Right cardiac atrium (tissue), 5 donors: ENCODE data around the gene KREMEN2. TPM values are rescaled to one million over a fixed set of nuclear protein-coding genes. Genes with fewer than 3 reads are reported as not detected.

Source experiments
- polyA plus RNA-seq: library from polyadenylated mRNA; stranded (reverse); fragments of 200-250 nt; gene quantifications from one replicate; pipeline ENCODE4 v1.2.3, GENCODE V29; 2013
- total RNA-seq, 4 donors: library from RNA; stranded (reverse); fragmentation: NEBNext Ultra II Directional; extraction: Animal tissue kit (Norgen Biotek cat#: 25700); gene quantifications; one replicate each; pipeline ENCODE4 v1.2.1, GENCODE V29; 2021
- donor health status: healthy with polysubstance abuse.
- donor health status: DM: no; HTN: yes; CAD: no.
- donor health status: DM: no; HTN: no; CAD: no.
- donor health status: DM: no; HTN: yes; CAD: no; lungs with severe emphysema.
- donor health status: DM: yes; HTN: yes; CAD: no.

The KREMEN2 gene
- total and polyA plus RNA-seq, 5 donors, result not detected

Other genes with a start within 250 kb of the KREMEN2 start
- under 1 TPM; 0.32 to 0.64 (median 0.37) TPM for gene PRSS27, start 244.1 kb upstream of the KREMEN2 start, total RNA-seq
- gene PRSS27, start 244.1 kb upstream of the KREMEN2 start, polyA plus RNA-seq, result 0.25 TPM
- gene SRRM2, start 211.6 kb upstream of the KREMEN2 start, total RNA-seq, result 100 to 1,000 TPM; 299 to 352 (median 320) TPM
- gene SRRM2, start 211.6 kb upstream of the KREMEN2 start, polyA plus RNA-seq, result 402 TPM
- gene ELOB, start 187.0 kb upstream of the KREMEN2 start, total RNA-seq, result 100 to 1,000 TPM; 235 to 320 (median 280) TPM
- gene ELOB, start 187.0 kb upstream of the KREMEN2 start, polyA plus RNA-seq, result 625 TPM
- gene PRSS33, start 176.7 kb upstream of the KREMEN2 start, total RNA-seq, result not detected
- not detected for gene PRSS33, start 176.7 kb upstream of the KREMEN2 start, polyA plus RNA-seq
- gene PRSS41, start 165.8 kb upstream of the KREMEN2 start, total RNA-seq, result not detected
- gene PRSS41, start 165.8 kb upstream of the KREMEN2 start, polyA plus RNA-seq, result not detected
- gene PRSS21, start 147.0 kb upstream of the KREMEN2 start, total RNA-seq, result not detected
- gene PRSS21, start 147.0 kb upstream of the KREMEN2 start, polyA plus RNA-seq, result not detected
- gene ZG16B, start 134.0 kb upstream of the KREMEN2 start, total RNA-seq, result under 1 TPM in 3 of 4 donors, not detected in 1; 0.35 to 0.64 (median 0.51) TPM
- gene ZG16B, start 134.0 kb upstream of the KREMEN2 start, polyA plus RNA-seq, result not detected
- gene PRSS22, start 106.1 kb upstream of the KREMEN2 start, total RNA-seq, result not detected
- gene PRSS22, start 106.1 kb upstream of the KREMEN2 start, polyA plus RNA-seq, result not detected
- 10 to 100 TPM; 26.6 to 37.2 (median 29.1) TPM for gene FLYWCH2, start 81.1 kb upstream of the KREMEN2 start, total RNA-seq
- gene FLYWCH2, start 81.1 kb upstream of the KREMEN2 start, polyA plus RNA-seq, result 44.3 TPM
- gene FLYWCH1, start 52.3 kb upstream of the KREMEN2 start, total RNA-seq, result 10 to 100 TPM; 35.8 to 43.9 (median 36.4) TPM
- 28.9 TPM for gene FLYWCH1, start 52.3 kb upstream of the KREMEN2 start, polyA plus RNA-seq
- gene PAQR4, start 5.1 kb downstream of the KREMEN2 start, total RNA-seq, result 1 to 10 TPM; 4.0 to 8.8 (median 5.5) TPM
- 10.3 TPM for gene PAQR4, start 5.1 kb downstream of the KREMEN2 start, polyA plus RNA-seq
- gene PKMYT1, start 16.2 kb downstream of the KREMEN2 start, total RNA-seq, result 1 to 10 TPM in 2 of 4 donors, not detected in 2; 1.1 to 2.1 TPM
- 2.1 TPM for gene PKMYT1, start 16.2 kb downstream of the KREMEN2 start, polyA plus RNA-seq
- under 1 TPM; 0.14 to 0.46 (median 0.25) TPM for gene CLDN9, start 48.6 kb downstream of the KREMEN2 start, total RNA-seq
- gene CLDN9, start 48.6 kb downstream of the KREMEN2 start, polyA plus RNA-seq, result 0.41 TPM
- gene CLDN6, start 53.9 kb downstream of the KREMEN2 start, total RNA-seq, result not detected
- gene CLDN6, start 53.9 kb downstream of the KREMEN2 start, polyA plus RNA-seq, result not detected
- 10 to 100 TPM; 13.8 to 50.8 (median 28.0) TPM for gene TNFRSF12A, start 56.1 kb downstream of the KREMEN2 start, total RNA-seq
- gene TNFRSF12A, start 56.1 kb downstream of the KREMEN2 start, polyA plus RNA-seq, result 94.7 TPM
- 10 to 100 TPM; 43.7 to 80.5 (median 64.6) TPM for gene HCFC1R1, start 59.7 kb downstream of the KREMEN2 start, total RNA-seq
- gene HCFC1R1, start 59.7 kb downstream of the KREMEN2 start, polyA plus RNA-seq, result 122 TPM
- gene THOC6, start 59.8 kb downstream of the KREMEN2 start, total RNA-seq, result 10 to 100 TPM; 11.1 to 13.7 (median 13.0) TPM
- 13.1 TPM for gene THOC6, start 59.8 kb downstream of the KREMEN2 start, polyA plus RNA-seq
- not detected for gene BICDL2, start 72.7 kb downstream of the KREMEN2 start, total RNA-seq
- not detected for gene BICDL2, start 72.7 kb downstream of the KREMEN2 start, polyA plus RNA-seq
- 1 to 10 TPM in 2 of 4 donors, under 1 TPM in 2; 0.72 to 1.7 (median 0.95) TPM for gene MMP25, start 82.3 kb downstream of the KREMEN2 start, total RNA-seq
- gene MMP25, start 82.3 kb downstream of the KREMEN2 start, polyA plus RNA-seq, result 0.68 TPM
- 10 to 100 TPM; 27.5 to 55.0 (median 37.8) TPM for gene IL32, start 101.4 kb downstream of the KREMEN2 start, total RNA-seq
- gene IL32, start 101.4 kb downstream of the KREMEN2 start, polyA plus RNA-seq, result 62.8 TPM
- not detected for gene ZSCAN10, start 135.0 kb downstream of the KREMEN2 start, total RNA-seq
- not detected for gene ZSCAN10, start 135.0 kb downstream of the KREMEN2 start, polyA plus RNA-seq
- gene ZNF205, start 148.3 kb downstream of the KREMEN2 start, total RNA-seq, result 10 to 100 TPM in 1 of 4 donors, 1 to 10 TPM in 3; 6.4 to 10.1 (median 9.2) TPM
- 10.9 TPM for gene ZNF205, start 148.3 kb downstream of the KREMEN2 start, polyA plus RNA-seq
- 1 to 10 TPM; 6.2 to 8.7 (median 7.6) TPM for gene ZNF213, start 170.8 kb downstream of the KREMEN2 start, total RNA-seq
- gene ZNF213, start 170.8 kb downstream of the KREMEN2 start, polyA plus RNA-seq, result 7.2 TPM
- gene OR1F1, start 223.9 kb downstream of the KREMEN2 start, total RNA-seq, result not detected
- not detected for gene OR1F1, start 223.9 kb downstream of the KREMEN2 start, polyA plus RNA-seq